Astrocyte of the spinal cord (primary cell): ENCODE results near the gene SLC34A1.

Experiments
- DNase-seq: peaks from one replicate; pipeline ENCODE4 v3.0.0; 2011; ENCODE audit warnings: low read depth, low spot score
- H3K4me3 ChIP-seq: 2 replicates; pipeline ENCODE4 v1.5.1; 2011; ENCODE audit warnings: low read depth, mild to moderate bottlenecking, low read length, moderate library complexity
- CTCF ChIP-seq: IDR thresholded peaks from 2 replicates; pipeline ENCODE4 v1.5.1; 2012; ENCODE audit warnings: low read depth, mild to moderate bottlenecking, low read length, inconsistent platforms
- in situ Hi-C: cut with HindIII; loops from 2 replicates; pipeline ENCODE4 v1.10.0; 2017; ENCODE audit warnings: low sequenced_read_pairs

The SLC34A1 gene

GRCh38 chr5:177427919-177428573 is 43.8 kb downstream of the SLC34A1 start:
- TF ChIP-seq CTCF: no peak
- in situ Hi-C loops: no loop called here
- no peak for DNase-seq
- H3K4me3 ChIP-seq: no peak overlapping the region

GRCh38 chr5:177428574-177429217 is 44.5 kb downstream of the SLC34A1 start:
- DNase-seq: no peak
- in situ Hi-C loops: no loop called here
- TF ChIP-seq CTCF: no peak
- H3K4me3 ChIP-seq: no peak overlapping the region

DNA sequence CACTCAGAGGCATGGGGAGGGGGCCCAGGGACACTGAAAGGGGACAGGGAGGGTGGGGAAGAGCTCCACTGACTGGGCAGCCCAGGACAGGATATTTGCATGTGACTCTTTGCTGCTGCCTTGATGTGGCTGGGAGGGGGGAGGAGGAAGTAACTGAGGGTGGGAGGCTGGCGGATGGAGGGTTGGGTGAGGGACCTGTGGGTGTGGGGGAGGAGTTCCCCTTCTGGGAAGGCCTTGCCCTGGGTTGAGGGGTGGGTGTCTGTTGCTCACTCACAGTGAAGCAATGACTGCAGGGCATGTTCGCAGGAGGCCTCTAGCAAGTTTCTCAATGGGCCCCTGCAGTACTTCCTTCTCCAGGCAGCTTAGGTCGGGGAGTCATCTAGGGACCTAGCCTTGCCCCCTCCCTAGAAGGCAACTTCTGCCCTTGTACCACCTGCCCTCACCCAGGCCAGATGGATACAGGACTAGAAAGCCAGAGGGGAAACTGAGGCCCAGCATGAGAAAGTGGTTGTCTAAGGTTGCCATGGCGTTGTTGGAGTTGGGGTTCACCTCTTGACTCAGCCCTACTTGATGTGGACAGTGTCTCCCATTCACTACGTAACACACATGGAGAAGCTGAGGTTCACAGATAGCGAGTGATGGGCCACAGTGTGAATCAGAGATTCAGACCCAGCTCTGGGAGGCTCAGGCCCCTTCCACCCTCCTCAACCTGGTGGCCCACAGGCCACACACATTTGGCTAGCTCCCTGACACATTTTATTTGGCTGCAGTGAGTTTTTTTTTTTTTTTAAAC is 45.2 kb downstream of the SLC34A1 start:
- no peak overlapping the region for H3K4me3 ChIP-seq
- in situ Hi-C loops: no loop called here

DNA sequence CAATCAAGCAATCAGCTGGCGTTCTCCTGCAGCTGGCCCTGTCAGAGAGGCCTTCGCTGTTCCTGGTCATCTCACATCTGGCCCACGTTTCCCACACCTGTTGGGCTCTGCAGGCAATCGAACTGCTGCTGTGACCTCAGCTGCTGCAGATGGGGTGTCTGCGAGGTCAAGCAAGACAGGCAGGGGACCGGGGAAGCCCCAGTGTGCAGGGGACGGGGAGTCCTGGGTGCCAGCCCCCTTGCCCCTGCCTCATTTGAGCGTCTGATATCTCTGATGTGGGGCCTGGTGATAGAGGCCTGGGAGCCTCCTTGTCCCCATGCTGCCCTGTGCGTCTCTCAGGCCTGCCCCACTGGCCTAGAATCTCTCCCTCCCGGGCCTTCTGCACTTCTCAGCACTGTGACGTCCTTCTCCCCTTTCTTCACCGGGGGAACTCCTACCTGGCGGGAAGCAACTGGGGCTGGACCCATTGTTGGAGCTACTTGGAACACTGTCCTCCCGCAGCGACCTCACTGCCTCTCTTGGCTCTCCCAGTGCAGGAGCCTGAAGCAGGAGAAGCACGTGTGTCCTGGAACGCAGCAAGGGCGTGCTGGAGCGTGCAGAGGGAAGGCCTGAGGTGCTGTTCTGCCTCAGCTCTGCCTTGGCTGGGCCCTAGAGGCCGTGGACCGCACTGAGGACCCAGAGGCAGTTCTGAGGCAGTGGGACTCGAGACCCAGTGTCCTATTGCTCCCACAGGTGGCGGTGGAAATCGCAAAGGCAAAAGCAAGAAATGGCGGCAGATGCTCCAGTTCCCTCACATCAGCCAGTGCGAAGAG is 46.1 kb downstream of the SLC34A1 start:
- no peak overlapping the region for H3K4me3 ChIP-seq
- DNase-seq: no peak
- in situ Hi-C loops: no loop called here
- TF ChIP-seq CTCF: no peak

More for the DNA sequence above, 45.2 kb downstream of the SLC34A1 start:
- TF ChIP-seq CTCF: no peak
- DNase-seq: no peak

- DNase-seq: no peak
- no peak overlapping the region for H3K4me3 ChIP-seq
- TF ChIP-seq CTCF: no peak
- in situ Hi-C loops: no loop called here
These were observed 46.7 kb downstream of the SLC34A1 start for GRCh38 chr5:177430972-177431316.
